Dermis blood vessel endothelial cell (primary cell): ENCODE measurements around the gene MTG2. TPM values are rescaled to one million over a fixed set of nuclear protein-coding genes. Genes with fewer than 3 reads are reported as not detected.

ENCODE experiments used
- DNase-seq: peaks from one replicate; pipeline ENCODE4 v3.0.0; 2010
- total RNA-seq: library from RNA; depleted of rRNA; stranded (reverse); fragments of >200 nt; gene quantifications from 2 replicates; pipeline ENCODE4 v1.2.3, GENCODE V29; 2014

The MTG2 gene
- total RNA-seq, 1 donor from 2014 or later, result 26.7 TPM

DNA sequence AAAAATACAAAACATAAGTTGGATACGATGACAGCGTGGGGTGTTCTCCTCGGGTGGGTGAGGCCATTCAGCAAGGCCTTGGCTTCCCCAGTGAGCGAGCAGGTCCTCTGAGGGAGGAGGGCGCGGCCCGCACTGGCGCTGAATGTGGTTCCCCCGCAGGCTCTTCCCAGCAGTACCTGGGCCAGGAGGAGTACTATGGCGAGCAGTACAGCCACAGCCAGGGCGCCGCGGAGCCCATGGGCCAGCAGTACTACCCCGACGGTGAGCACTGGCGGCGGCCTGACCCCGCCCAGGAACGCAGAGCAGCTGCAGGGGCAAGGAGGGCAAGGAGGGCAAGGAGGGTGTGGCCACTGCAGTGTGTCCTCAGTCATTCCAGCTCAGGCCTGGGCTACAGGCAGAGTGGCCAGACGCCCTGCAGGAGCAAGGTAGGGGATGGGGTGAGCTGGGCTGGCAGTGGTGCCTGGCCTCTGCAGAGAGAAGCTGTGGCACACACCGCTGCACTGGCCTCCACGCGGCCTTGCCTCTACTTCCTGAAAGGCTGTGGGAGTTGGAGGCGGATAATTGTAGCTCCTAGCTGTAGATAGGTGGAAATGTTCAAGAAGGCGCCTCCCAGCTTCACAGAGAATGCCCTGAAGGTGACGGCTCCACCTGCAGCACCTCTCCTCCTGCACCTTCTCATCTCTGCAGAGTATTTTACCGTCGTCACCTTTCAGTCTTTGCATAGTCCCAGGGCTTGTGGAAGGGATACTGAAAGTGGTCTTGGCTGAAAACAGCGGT lies 18.7 kb upstream of the MTG2 start:
- DNase-seq, result no peak

DNA sequence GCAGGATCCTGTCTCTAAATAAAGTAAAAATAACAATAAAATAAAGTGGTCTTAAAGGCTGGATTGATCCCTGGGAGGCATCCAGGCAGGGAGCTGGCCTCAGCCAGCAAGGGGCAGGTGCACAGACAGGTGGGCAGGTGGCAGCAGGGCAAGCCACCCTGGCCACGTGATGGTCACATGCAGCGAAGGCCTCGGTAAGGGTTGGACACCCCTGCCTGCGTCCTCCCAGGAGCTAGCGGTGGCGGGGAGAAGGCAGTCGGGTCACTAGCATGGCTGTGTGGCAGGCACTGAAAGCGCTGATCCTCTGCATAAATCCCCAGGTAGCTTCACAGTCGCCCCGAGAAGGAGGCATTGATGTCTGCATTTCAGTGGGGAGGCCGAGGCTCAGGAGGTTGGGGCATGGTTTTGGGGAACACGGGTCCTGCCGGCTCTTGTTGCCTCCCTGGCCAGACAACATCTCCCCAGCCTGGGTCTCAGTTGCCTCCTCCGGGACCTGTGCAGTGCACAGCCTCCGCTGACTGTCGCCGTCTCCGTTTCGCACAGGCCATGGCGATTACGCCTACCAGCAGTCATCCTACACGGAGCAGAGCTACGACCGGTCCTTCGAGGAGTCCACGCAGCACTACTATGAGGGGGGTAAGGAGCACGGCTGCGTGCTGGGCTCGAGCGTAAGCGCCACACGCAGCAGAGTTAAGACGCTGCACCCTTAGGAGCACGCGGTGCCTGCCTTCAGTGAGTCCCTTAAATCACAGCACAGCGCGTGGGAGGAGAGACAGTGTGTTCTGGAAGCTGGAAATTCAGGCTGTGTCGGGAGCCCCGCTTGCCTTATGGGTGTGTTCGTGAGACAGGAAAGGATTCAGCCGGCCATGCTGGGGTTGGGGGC lies 17.7 kb upstream of the MTG2 start:
- DNase-seq, result no peak

DNA sequence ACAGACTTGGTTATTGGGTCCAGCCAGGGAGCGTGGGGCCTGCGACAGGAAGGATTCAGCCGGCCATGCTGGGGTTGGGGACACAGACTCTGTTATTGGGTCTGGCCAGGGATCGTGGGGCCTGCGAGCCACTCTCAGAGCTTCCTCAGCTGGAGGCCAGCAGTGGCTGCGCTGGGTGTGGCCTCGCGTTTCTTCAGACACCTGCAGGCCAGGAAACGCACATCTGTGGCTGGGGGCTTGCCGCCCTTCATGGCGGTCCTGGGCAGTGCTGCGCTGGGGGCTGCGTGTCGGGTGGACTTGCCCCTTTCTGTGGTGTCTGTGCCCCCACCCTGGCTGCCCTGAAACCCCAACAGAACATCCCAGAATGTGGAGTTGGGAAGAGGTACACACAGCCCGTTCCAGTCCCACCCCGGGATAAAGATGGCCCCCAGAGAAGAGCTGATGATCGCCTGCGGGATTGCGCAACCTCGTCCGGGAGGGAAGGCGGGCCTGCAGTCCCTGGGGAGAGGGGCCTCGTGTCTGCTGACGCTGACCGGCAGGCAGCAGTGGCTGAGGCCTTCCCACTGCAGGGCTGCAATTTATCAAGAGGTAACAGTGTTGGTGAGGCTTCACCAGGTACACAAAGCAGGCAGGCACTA lies 16.9 kb upstream of the MTG2 start:
- DNase-seq, result no peak

DNA sequence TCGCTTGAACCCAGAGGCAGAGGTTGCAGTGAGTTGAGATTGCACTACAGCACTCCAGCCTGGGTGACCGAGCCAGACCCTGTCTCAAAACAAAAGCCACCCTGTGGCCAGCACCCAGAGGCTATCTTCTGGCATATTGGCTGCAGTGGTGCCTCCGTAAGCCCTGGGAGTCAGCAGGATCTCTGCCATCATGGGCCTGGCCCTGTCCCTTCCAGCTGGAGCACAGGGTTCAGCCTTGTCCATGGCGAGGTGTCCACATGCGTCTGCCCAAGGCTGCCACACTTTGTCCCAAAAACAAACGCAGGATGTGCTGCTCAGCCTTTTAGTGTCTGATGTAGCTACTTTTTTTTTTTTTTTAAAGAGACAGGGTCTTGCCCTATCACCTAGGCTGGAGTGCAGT lies 15.4 kb upstream of the MTG2 start:
- DNase-seq, result peak; percentile 8

DNA sequence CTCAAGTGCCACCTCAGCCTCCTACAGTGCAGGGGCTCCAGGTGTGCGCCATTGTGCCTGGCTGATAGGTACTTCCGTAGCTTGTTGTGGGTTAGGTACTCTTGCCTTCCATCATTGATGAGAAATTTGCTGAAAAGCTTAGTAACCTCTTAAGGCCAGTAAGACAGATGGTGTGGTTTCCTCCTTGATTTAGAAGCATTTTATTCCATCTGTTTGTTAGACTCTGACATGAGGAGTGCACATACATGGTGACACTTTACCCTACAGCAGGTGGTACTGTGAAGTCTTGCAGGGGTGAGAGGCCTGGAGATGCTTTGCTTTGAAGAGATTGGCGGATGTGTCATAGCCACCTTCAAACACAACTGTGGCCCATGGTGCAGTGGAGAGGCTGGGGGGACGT lies 14.8 kb upstream of the MTG2 start:
- no peak for DNase-seq

DNA sequence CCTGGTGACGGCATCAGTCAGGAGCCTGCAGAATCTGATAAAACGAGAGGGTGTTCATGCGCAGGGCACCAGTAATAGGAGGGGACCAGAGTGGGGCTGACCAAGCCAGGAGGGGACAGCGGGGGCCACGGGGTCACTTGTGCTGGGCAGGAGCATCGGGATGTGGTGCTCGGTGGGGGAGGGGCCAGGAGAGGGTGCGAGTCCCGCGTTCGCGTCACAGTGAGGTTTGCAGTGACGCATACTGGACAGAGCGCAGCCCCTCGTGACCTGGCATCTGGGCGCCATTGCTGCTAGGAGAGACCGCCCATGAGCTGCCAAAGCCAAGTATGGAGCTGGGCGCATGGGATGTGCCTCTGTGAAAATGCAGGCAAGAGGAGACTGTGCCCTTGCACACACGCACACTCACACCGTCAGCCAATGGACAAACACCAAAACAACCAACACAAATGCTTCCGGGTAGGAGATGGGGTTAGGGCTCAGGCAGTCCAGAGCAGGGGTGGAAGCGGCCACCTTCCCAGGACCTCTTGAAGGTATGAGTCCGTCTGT lies 13.9 kb upstream of the MTG2 start:
- no peak for DNase-seq

DNA sequence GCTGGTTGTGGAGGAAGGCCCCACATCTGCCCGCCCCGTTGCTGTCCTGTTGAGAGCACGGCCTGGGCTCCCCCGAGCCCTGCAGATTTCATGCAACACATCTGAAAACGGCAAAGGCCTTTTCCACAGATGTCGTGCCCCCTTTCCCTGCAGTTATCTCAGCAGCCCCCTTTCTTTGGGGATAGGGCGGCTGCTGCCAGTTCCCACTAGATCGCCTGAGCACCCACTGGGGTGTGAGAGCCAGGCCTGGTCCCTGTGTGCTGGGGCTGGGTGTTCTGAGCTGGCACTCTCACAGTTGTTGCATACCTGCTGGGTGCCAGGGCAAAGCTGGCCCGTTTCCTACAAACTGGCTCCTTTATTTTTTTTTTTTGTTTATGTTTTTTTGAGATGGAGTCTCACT lies 12.3 kb upstream of the MTG2 start:
- no peak for DNase-seq

DNA sequence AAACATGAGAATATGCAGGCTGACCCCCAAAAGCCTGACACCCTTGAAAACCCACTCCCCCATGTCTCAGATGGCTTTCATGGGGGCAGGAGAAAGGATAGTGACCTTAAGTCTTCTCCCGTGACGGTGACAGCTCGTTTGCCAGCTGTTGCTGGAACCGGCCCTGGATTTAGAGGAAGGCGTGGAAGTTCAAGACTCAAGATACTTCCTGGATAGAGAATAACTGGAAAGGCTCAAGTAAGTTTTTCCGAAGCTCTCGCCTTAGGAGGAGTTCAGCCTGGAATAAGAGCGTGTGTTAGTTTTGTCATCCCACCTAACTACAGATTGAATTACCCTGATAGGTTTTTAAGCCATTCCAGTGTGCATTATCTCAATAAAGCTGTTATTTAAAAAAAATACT lies 11.6 kb upstream of the MTG2 start:
- DNase-seq, result peak; percentile 81

DNA sequence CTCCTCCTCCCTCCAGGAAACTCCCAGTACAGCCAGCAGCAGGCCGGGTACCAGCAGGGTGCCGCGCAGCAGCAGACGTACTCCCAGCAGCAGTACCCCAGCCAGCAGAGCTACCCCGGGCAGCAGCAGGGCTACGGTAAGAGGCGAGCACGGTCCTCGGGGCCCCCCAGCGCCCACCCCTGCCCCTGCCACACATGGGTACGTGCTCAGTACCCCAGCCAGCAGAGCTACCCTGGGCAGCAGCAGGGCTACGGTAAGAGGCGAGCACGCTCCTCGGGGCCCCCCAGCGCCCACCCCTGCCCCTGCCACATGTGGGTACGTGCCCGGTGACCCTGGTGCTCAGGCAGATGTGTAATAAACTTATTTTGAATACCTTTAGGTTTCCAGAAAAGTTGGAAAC lies 10.2 kb upstream of the MTG2 start:
- DNase-seq, result no peak

DNA sequence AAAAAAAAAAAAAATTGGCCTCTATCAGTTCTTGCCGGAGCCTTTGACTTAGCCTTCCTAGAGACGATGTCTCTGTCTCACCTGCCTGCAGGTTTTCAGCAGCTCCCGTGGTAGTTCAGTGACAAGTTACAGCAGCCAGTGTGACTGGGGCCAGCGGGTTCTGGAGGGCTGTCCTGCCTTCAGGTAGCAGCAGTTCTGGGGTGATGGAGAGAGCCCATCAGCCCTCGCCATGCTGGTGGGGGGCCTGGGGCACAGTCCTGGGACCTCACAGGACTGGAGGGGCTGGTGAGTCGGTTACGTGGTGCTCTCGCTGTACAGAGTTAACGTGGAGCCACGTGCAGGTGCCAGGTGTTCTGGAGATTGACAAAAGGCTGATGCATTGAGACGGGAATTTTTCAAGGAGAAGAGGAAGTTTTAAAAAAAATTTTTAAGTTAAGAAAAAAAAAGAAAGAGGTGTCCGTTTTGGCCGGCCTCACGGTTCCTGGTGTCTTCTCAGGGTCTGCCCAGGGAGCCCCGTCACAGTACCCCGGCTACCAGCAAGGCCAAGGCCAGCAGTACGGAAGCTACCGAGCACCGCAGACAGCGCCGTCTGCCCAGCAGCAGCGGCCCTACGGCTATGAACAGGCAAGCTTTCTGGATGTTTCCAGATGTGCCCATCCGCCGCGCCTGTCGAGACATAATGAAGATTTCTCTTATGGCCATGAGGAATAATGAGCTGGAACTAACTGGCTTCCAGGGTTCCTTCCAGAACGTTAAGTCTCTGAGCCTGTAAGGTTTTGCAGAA lies 8.6 kb upstream of the MTG2 start:
- no peak for DNase-seq

DNA sequence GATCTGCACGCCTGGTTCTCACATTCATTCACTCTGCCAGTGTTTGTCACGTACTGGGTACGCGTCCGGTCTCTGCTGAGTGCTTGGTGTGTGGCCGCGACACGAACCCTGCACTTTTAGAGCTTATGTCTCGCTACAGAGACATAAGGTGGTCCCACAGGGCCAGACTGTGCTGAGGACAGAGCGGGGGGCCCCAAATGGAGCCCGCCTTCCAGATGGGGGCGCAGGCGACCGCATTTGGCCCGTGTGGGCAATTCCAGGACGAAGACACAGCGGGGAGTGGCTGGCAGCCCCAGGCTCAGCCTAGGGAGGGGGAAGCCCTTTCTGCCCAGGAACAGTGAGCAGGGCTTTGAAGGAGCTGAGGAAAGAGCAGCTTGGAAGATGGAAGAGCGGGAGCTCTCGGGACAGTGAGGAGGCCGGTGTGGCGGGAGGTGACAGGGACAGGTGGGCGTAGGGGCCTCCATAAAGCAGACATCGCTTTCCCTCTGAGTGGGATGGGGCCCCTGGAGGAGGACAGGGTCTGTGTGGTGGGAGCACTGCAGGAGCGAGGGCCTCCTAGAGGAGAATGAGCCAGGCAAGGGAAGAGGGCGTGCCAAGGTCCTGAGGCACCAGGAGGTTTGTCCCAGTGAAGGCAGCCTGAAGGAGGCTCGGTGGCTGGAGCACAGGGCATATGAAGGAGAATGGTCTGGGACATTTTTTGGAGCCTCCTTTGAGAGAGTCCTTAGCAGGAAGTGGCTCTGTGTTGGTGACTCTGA lies 7.8 kb upstream of the MTG2 start:
- no peak for DNase-seq

DNA sequence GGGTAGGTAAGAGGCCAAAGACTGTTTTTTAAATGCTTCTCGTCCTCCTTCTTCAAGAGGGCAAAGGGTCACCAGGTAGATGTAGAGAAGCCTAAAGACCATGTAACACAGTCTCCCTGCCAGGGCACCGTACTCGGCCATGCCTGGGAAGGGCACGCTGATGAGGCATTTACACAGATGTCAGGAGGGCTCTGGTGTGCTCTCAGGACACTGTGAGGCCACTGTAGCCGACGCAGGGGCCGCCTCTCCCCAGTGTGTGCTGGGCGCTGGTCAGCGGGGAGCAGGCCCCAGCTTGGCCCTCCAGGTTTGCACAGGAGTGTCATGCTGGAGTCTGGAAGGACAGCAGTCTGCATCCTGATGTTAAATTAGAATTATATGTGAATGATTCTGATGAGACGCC lies 7.1 kb upstream of the MTG2 start:
- DNase-seq, result no peak

DNA sequence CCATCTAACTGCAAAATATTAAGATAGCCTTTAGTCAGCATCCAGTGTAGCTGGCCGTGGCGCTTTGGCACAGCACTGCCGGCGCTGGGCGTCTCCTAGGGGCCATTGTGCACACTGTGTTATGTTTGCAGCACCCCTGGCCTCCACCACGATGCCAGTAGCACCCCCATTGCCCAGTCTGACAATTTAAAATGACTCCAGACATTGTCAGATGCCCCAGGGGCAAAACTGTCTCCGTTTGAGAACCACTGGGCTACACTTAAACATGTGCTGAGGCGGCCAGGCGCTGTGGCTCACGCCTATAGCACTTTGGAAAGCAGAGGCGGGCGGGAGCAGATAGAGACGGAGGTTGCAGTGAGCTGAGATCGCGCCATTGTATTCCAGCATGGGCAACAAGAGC lies 6.0 kb upstream of the MTG2 start:
- DNase-seq, result no peak

DNA sequence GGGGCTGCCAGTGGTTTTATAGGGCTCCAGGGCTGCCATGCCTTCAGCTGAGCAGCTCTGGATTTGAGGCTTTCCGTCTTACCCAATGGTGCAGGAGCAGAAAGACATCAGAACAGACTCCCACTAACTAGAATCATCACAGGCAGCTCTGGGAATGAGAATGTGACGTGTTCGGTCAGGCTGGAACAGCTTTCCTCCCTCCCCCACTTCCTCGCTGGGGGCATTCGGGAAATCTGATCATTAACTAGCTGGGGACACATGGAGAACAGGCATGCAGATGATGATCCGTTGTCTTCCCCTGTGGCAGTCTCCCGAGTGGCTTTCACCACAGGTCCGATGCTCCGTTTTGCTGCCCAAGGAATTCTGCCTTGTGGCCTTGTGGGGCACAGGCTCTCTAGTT lies 5.5 kb upstream of the MTG2 start:
- DNase-seq, result no peak

DNA sequence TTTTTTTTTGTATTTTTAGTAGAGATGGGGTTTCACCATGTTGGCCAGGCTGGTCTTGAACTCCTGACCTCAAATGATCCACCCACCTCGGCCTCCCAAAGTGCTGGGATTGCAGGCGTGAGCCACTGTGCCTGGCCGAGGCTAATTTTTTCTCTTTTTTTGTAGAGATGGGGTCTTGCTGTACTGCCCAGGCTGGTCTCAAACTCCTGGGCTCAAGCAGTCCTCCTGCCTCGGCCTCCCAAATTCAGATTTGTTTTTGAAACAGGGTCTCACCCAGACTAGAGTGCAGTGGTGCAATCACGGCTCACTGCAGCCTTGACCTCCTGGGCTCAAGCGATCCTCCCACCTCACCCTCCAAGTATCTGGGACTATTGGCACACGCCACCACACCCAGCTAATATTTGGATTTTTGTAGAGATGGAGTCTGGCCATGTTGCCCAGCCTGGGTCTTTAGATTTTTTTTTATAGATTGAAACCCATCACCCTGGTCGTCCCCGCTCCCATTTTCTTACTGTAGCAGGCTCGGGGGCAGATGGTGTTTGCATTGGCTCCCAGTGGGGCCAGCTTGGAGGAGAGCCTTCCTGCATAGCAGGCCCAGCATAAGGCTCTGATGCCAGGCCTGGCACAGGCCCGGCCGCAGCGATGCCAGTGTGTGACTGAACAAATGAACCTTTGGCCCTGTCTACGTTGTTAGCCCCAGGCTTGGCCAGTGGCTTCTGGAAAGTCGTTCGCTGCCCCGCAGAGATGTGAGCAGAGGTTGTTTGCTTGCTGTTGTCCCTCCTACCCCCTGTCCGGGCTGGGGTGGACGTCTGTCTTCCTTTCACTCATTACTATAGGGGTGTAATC lies 4.3 kb upstream of the MTG2 start:
- no peak for DNase-seq

DNA sequence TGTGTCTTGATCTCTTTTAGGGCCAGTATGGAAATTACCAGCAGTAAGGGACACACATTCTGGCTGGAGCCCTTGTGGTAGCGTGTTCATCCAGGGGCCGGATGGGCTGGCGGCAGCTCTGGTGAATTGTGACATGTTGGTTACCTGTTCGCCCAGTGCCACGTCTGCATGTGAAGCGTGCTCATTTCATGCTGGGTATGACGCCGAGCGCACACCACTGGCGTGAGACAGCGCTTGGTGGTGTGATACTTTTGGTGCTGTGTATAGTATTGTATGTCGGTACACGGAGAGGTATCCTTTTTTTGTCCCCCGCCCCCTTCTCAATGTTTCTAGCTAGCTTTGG lies 3.7 kb upstream of the MTG2 start:
- DNase-seq, result no peak

DNA sequence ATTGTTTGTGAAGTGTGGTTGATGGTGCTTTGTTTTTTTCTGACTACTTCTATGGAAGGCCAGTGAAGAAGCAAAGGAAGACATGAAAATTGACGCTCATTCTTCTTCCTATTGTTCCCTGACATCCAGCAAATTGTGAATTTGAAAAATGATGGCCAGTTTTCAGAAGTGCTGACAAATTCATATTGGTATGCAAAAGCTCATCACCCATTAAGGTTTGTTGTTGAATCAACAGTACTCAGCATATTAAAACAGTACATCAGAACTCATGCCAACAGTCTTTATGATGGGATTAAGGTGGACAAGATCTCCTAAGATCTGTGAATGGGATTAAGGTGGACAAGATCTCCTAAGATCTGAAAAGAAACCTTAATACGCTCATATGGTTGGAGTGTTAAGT lies 1.0 kb upstream of the MTG2 start:
- no peak for DNase-seq

DNA sequence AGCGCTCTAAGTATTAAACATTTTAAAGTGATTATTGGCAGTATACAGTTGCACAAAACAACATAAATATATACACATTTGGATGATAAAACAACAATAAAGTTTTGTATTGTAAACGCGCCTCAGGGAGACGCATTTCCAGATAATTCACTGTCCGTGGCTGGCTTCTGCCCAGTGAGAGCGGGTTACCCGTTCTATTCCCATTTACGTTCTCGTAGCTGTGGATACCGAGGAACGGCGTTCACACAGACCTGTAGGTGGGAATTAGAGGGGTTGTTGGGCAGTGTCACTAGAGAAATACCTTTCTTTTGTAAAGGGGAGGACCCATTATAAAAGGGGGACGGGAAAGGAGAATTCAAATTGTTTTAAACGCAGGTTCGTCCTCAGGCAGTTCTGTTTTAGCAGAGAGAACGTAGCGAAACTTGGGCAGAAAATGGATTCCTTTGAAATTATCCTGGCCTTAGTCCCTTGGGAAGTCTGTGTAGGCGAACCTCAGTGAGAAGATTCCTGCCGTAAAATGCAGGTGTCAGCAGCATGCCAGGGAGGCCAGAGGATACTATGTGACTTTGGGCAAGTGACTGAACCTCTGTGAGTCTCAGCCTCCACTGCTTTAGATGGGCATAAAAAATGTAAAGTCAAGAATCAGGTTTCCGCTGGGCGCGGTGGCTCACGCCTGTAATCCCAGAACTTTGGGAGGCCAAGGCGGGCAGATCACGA lies 756 bp downstream of the MTG2 start:
- peak; percentile 50 for DNase-seq

DNA sequence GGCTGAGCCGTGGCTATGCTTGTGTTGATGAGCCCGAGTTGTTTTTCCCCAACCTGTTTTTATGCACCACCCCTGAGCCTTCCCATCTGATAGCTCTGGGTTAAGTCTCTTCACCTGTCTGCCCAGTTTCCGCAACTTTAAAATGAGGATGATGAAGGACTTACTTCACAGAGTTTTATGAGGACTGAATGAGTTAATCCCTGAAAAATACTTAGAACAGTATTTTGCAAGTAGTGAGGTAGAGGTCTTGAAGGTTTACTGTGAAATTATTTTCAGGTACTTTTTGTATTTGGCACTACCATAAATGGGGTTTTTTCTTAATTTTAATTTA lies 3.2 kb downstream of the MTG2 start:
- no peak for DNase-seq
